GM18517 (cell line): ENCODE data around the gene PHACTR1.

Experiments used
- ATAC-seq: cut with Tn5 transposase; IDR thresholded peaks from one replicate; pipeline ENCODE4 v1.9.1; 2021; ENCODE audit warnings: mild to moderate bottlenecking, moderate library complexity; ENCODE audit not compliant: unreplicated experiment

PHACTR1 gene

DNA sequence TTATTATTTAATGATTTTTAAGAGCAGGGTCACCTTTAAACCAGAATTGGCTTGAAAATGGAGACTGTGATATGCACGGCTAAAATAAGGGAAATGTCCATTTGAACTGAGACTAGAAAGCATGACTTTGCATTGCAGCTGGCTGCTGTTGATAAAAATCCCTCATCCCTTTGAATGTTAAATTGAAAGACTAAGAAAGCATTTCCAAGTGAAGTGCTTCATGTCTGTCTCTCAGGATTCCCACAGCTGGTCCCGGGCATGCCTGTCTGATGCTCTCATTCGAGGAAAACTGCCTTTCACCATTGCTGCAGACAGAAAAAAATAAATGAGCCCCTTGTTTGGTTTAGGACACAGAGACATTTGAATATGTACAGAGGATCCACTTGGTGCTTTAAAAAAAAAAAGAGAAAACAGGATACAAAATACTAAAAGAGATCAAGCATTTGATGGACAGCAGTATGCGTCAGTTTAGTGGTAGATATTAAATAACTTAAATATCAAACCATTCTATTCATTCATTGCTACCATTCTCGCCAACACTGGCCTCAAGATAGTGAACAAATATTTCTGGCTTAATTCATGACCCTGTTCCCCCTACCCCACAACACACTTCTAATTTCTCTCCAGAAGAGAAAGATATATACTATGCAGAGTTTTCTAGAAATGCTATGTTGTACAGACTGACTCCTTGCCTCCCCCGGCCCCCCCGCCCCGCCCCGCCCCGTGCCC, 556.8 kb downstream of the PHACTR1 start:
- no peak for ATAC-seq

DNA sequence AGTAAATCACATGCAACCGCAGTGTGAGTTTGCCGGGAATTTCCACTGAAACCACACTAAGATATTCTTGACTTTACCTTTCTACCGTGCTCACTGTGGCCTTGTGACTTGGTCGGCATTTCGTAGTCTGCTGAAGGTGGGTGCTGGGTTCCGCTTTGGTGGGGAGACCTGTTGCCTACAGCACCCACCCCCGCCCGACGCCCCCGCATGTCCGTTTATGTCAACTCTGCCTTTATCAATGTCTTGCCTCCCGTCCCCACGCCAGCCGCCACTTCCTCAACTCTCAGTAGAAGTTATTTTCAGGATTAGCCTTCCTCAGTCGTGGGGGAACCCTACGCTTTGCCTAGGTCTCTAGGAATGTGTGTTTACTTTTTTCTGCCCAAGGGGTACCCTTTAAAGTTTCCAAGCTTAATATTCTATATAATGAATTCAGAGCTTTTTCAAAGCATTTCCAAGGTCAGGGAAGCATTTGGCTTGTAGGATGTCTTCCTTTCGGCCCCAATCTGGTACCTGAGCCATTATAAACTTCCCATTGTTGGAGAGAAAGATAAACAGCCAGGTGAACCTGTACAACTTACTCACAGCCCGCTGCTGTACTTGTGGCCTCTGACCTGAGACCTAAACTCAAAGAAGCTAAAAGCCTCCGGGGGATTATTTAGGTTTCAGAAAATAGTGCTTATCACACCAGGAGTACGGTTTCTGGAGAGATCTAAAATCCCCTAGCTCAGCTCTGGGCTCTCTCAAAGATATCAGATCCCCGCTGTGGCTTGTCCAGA, 557.6 kb downstream of the PHACTR1 start:
- no peak for ATAC-seq

DNA sequence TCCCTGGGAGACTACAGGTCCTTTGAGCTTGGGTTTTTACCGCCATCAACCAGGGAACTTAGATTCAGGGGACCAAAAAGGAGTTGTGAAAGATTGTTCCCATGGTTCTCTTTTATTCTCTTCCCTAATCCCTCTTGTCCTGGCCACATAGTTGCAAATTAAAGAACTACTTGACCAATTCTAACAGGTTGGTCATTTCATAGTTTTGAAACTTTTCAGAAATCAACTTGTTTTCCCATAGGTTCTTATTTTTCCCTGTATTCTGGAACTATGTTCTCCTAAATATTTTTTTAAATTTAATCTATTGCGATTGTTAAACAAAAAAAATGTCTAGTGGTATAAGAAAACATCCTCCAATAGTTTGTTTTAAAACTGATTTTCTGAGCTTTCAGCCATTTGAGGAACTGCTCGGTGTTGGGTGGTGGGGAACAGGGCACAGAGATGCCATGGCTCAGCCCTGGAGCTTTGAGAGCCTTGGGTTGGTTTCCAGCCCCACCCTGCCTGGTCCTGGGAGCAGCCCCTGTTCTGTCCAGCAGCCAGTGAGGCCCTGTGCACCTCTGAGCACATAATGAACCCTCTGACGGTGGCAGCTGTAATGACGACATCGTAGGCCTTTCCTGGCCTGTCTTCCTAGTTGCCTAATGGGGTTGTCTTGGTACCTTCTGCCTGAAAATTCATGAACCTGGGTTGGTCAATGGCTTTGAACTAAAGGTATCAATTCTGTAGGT, 558.3 kb downstream of the PHACTR1 start:
- no peak for ATAC-seq

DNA sequence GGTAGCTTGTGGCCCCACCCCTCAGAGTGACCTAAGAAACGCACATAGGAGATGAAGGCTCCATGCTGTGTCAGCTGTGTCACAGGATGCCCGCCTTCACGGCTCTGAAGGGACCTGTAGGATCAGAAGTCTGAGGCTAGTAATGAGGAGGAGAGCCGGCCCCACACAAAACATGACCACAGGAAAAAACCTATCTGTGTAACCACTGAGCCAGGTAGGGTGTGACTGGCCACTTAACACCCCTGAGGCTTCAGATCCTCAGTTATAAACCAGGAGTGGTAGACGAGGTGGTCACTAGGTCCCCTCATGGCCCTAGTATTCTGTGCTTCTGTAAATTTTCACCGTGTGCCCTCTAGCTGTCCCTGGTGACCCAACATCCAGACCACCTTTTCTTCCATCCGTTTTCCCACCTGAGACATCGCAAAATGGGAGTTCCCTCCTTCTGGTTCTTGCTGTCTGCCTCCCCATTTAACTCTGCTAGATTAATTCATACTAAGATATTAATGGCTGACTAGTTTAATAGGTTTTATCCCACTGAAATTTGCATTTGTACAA, 558.9 kb downstream of the PHACTR1 start:
- no peak for ATAC-seq

DNA sequence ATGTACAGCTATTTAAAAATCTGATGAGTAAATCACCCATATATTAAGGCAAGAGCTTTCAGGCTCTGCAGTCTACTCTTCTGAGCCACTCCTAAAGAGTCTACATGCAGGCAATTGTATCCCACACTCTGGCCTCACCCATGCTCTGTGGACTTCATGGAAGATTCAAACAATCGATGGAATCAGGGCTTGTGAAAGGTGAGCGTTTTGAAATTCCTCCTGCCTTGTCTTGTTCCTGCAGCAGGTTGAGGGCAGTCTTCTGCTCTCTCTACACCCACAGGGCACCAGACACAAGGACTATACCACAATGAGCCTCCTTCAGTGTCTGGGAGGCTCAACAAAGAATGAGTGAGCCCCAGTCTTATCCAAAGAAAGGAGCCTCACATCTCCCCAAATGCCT, 560.7 kb downstream of the PHACTR1 start:
- no peak for ATAC-seq

DNA sequence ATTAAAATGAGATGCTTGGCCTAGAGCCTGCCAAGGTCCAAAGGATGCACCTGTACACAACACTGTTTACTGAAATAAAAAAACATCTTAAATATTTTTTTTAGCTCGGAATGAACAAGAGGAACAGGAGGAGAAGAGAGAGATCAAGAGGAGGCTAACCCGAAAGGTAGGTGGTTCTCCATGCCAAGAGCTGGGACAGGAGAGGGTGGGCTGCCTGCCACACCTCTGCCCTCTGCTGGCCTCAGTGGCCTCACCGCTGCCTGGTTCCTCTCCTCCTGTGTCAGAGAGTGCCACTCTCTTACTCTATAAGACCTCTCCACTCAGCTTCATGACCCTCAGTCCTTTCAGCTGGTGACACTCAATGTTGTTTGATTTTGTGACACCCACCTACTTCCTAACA, 561.6 kb downstream of the PHACTR1 start:
- no peak for ATAC-seq

DNA sequence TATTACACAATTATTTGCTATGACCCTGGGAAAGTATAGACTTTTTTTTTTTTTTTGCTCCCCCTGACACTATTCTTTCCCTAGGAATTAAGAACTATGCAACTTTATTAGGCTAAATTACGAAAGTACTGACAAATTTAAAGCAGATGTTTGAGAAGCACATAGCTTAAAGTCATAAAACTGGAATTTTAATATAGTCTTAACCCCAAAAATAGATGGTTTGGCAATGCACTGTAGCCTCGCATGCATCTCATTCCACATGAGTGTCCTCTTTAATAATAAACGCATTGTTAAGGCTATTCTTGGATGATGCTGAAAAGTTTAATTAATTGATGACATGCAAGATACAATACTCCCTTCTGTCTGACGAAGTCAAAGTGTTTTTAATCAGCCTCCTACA, 562.4 kb downstream of the PHACTR1 start:
- ATAC-seq, result no peak

DNA sequence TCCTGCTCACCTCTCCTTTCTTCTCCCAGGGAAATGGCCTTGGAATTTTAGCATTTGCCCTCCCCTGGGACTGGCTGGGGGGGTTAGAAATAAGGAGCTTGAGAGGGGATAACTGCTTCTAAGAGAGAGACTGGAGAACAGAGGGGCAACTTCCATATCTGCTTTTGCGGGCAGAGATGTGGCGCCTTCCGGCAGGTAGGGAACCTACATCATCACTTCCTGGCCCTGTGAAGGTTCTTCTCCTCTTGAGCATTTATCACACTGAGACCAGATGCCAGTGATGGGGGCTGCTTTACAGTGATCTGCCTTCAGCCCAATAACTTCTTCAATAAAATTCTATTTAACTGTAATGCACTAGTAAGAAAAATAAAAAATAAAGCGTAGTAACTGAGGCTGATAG, 563.7 kb downstream of the PHACTR1 start:
- no peak for ATAC-seq

DNA sequence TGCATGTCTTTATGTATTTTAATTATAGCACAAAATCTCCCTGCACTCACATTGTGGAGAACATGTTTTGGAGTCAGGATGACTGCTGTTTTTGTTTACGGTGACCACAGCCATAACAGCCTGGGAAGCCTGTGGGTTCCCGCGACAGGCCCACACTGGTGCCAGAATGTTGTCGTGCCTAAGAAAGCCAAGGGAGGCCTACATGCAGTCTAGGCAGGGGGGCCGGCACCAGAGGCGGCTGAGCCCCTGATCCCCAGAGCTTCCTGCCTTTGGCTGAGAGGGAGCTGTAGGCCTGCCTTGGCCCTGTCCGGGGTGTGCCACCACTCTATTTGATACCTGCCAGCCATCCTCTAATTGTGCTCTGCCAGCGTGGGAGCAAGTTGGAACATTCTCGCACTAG, 565.1 kb downstream of the PHACTR1 start:
- no peak for ATAC-seq

DNA sequence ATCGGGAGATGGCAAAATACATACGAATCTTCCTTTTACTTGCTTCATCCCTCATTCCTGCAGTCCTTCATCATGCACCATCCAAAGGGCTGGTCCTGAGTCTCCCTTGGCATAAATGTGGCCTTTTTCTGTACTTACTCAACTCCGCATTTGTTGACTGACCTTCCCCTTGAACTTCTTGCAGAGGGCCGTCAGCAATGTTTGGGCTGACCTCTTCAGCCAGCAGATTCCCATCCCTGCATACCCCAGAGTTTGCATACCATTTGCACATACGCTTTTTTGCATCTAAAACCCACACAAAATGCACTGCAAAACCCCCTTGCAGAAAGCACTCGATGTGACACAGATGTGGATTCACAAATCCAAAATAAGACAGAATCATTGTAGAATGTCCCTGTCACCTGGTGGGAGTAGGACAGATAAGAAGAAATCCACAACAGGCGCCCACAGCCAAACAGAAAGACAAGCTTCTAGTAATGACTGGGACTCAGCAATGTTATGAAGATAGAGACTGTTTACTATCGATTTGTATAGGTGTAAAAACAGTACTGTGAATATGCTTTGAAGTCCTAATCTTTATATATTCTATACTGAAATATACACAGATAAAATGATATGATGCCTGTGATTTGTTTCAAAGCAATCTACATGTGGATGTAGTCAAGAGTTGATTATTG, 566.0 kb downstream of the PHACTR1 start:
- ATAC-seq, result no peak

DNA sequence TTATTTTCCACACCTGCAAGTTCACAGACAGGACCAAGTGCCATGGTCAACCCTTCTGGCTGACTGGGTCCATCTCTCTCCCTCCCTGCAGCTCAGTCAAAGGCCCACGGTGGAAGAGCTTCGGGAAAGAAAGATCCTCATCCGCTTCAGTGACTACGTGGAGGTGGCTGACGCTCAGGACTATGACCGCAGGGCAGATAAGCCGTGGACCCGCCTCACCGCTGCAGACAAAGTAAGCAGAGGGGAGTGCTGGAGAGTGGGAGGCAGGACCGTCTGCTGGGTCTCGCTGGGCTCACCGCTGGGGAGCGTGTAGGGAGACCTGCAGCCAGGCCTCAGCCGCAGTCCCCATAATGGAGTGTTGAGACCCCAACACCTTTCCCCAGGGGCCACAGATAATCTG, 566.8 kb downstream of the PHACTR1 start:
- ATAC-seq, result no peak

DNA sequence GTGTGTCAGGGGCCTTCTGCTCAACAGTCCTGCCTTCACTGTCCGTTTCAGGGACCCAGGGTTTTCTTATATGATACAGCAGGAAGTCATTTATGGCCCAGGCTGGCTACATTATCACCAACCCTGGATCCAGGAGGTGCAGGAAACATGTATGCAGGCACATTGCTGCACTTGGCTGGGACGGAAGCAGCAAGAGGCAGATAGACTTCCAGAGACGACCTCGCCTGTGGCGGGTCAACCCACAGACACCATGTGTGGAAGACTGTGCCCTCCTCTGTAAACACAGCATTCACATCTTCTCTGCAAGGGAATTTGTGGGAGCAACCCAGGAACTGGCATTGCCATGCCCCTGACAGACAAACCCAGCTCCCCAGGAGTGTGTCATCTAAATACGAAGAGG, 568.1 kb downstream of the PHACTR1 start:
- no peak for ATAC-seq

DNA sequence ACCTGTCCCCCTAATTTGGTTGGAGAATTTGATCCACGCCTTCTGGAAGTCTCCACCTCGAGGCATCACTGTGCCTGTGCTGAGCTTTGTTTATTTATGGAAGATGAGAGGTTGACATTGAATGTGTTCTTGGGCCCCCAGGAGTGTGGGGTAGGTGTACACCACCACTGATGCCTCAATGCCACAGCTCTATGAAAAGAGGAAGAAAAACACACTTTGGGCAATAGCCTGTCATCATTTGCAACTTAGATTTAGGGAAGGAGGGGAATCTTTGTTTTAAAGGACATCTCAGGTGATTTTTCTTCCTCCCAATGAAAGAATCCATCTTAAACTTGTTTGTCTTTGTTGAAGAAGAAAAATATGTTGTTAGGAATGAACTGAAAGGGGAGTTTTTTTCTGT, 569.1 kb downstream of the PHACTR1 start:
- ATAC-seq, result no peak

DNA sequence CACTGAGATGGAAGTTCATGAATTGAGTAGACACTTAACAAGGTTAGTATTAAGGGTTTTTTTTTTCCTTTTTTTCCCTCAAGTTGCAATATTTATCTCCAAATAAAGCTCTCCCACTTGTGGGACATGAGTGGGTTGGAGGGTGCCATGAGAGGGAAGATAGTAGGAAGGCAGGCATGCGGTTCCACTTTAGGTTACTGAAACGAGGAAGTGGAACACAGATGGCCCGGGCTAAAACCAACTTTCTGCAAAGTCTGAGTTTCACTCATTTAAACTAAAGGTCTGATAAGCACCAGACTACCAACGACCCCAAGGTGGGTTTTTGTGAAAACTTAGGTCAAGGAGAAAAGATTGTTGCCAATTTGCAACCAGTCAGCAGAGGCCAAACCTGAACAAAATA, 569.6 kb downstream of the PHACTR1 start:
- no peak for ATAC-seq

DNA sequence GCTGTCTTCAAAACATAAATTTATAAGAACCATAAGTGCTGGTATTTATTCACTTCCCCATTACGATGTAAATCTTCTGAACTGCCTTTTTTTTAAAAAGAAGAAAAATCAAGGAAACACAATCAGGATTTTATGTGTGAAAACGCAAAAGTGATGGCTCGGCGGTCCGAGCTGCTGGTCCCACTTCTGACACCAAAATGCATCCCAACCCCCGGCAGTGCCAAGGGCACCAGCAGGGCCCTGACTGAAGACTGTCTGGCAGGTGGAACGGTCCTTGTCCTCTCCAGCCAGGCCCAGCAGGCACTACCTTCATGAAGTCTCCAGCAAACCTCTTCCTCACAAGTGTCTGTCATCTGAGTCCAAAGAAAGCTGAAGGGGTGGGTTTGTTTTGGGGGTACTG, 570.5 kb downstream of the PHACTR1 start:
- ATAC-seq, result no peak

DNA sequence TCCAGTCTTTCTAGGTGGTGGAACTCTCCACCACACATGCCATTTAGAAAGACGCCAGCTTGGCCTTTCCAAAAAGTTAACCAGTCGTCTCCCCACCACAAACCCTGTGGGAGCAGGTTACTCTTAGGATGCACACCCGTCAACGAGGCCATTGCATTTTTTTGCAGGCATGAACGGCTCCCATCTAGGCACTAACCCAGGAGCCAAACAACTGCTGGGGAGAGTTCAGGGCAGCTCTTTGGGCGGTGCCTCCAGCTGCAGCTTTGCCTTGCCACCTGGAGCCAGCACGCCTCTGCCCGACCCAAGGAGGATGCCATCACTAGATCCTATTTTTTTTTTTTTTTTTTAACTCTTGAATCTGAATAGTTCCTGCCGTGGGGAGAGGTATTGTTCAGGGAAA, 571.9 kb downstream of the PHACTR1 start:
- ATAC-seq, result no peak

DNA sequence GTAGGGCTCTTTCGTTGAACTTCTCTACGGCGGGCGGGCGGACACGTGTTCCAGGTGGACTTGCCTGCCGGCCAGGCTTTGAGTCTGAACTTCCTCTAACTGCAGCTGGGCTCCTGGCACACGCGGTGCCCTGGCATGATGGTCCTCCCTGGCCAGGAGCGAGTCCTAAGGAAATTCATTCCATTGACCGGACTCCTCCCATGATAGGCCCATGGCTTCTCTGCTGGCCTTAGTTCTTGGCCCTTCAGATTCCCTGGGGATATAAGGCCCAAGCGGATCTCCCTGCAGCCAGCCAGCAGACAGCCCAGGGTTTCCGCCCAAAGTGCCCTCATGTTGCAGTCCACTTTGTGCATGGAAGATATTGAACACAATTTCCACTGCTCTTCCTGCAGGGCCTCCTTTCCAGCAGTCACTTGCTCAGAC, 572.4 kb downstream of the PHACTR1 start:
- no peak for ATAC-seq

DNA sequence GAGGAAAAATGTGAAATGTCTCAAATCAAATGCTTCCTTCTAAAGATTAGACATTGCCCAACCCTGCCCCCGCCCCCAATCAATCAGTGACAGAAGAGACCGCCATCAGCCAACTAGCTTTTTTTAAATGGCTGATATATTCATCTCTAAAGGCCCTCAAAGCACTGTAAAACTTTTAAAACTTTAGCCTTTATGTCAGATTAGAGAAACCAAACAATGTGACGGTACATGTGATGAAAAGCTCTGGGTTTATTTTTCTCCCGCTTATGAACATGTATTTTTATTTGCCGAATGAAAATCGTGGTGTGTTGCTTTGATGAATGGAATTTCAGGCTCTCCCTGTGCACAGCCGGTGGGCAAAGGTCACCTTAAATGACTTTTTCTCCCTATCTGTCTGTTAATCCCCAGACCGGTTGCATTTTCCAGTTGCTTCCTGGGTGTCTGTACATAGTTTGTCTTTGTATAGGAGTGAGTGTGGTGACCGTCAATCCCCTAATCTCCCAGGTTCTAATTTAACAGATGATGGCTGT, 573.3 kb downstream of the PHACTR1 start:
- ATAC-seq, result no peak

DNA sequence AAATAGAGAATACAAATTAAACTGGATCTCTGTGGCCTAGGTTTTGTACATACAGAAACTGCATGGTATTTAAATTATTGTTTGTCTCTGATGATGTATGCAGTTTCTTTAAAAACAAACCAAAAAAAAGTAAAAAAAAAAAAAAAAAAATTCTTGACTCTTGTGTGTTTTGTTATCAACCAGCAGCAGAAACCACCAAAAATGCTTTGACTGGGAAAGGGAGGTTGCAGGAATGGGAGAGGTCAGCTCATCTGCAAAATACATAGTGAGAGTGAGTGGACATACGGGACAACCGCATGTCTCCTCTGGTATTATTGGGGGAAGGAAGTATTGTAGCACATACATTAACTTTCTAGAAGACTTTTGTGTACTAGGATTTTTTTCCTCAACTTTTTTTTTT, 573.8 kb downstream of the PHACTR1 start:
- ATAC-seq, result no peak

DNA sequence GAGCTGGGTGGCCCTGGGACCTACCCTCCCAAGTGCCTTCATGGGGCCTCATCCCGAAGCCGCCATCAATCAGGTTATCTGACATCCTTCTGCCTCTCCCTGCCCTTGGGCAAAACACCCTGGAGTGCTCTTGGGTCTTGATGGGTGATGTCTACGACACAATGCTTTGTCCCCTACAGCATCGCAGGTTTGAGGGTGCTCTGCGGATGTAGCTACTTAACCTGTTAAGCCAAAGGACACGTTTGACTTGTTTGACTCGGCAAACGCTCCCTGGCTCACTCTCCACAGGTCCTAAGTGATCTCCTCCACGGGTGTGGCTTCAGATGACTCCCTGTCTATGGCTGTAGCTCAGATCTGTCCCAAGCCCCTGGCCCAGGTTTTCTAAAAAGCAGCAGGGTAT, 576.2 kb downstream of the PHACTR1 start:
- ATAC-seq, result no peak
